HepG2 (cell line): Measurements from ENCODE around the gene SHMT1. TPM values are rescaled to one million over a fixed set of nuclear protein-coding genes. Genes with fewer than 3 reads are reported as not detected.
A peak's percentile ranks its signal among the peaks of the same experiment; 100 is the strongest.

Experiments
- AFF4 ChIP-seq: sonication (generic); formaldehyde crosslinking; IDR thresholded peaks from 2 replicates; pipeline ENCODE4 v1.4.0; 2020; ENCODE audit warnings: missing genetic modification reagents
- ATF3 ChIP-seq: sonication (generic); formaldehyde crosslinking; IDR thresholded peaks from 2 replicates; pipeline ENCODE4 v1.4.0; 2020; ENCODE audit warnings: missing genetic modification reagents
- CC2D1A ChIP-seq: sonication (generic); formaldehyde crosslinking; IDR thresholded peaks from 2 replicates; pipeline ENCODE4 v1.8.1; 2023; ENCODE audit warnings: mild to moderate bottlenecking, missing genetic modification reagents
- DPF2 ChIP-seq: sonication (generic); formaldehyde crosslinking; IDR thresholded peaks from 2 replicates; pipeline ENCODE4 v1.4.0; 2020; ENCODE audit warnings: mild to moderate bottlenecking, low read depth, missing genetic modification reagents, borderline replicate concordance
- EP300 ChIP-seq, 3 experiments: sonication (generic) in 1 of 3; formaldehyde crosslinking in 1 of 3; IDR thresholded peaks; 2 replicates each; pipeline versions ENCODE4 v1.5.1 to v1.6.1; 2011 to 2020; ENCODE audit warnings: low read depth in 2 of 3, low read length in 2 of 3, borderline replicate concordance in 1 of 3, improper control_type of control experiment in 1 of 3, mild to moderate bottlenecking in 1 of 3, missing genetic modification reagents in 1 of 3, moderate library complexity in 1 of 3
- MED1 ChIP-seq: sonication (generic); formaldehyde crosslinking; IDR thresholded peaks from 2 replicates; pipeline ENCODE4 v1.4.0; 2020; ENCODE audit warnings: missing genetic modification reagents
- MIXL1 ChIP-seq: IDR thresholded peaks from 2 replicates; pipeline ENCODE4 v1.6.1; 2016
- MTA1 ChIP-seq: sonication (generic); formaldehyde crosslinking; IDR thresholded peaks from 2 replicates; pipeline ENCODE4 v1.4.0; 2020; ENCODE audit warnings: missing genetic modification reagents, mild to moderate bottlenecking, borderline replicate concordance
- PAXIP1 ChIP-seq: sonication (generic); formaldehyde crosslinking; conservative IDR thresholded peaks from 2 replicates; pipeline ENCODE4 v1.4.0; 2020; ENCODE audit warnings: mild to moderate bottlenecking, missing genetic modification reagents, moderate library complexity
- PRMT3 ChIP-seq: sonication (generic); formaldehyde crosslinking; IDR thresholded peaks from 2 replicates; pipeline ENCODE4 v1.8.1; 2022; ENCODE audit warnings: low read depth, mild to moderate bottlenecking, moderate library complexity, missing genetic modification reagents, borderline replicate concordance
- RBM22 ChIP-seq: fragments of 200-400 bp; formaldehyde crosslinking; optimal IDR thresholded peaks from 2 replicates; pipeline ENCODE3; 2017; ENCODE audit warnings: mild to moderate bottlenecking, low read length, moderate library complexity
- SMAD9 ChIP-seq: sonication (generic); formaldehyde crosslinking; IDR thresholded peaks from 2 replicates; pipeline ENCODE4 v1.5.1; 2020; ENCODE audit warnings: mild to moderate bottlenecking, missing genetic modification reagents
- SUZ12 ChIP-seq: fragments of 150-350 bp; IDR thresholded peaks from 2 replicates; pipeline ENCODE4 v1.6.1; 2014; ENCODE audit warnings: low read depth, low read length
- U2AF2 ChIP-seq: fragments of 200-400 bp; formaldehyde crosslinking; IDR thresholded peaks from 2 replicates; pipeline ENCODE4 v1.6.1; 2017; ENCODE audit warnings: low read depth, mild to moderate bottlenecking, low read length
- ZMYM3 ChIP-seq: sonication (generic); formaldehyde crosslinking; IDR thresholded peaks from 2 replicates; pipeline ENCODE4 v1.5.1; 2020; ENCODE audit warnings: mild to moderate bottlenecking, missing genetic modification reagents
- ZNF136 ChIP-seq: sonication (generic); formaldehyde crosslinking; IDR thresholded peaks from 2 replicates; pipeline ENCODE4 v1.8.1; 2022; ENCODE audit warnings: low read depth, mild to moderate bottlenecking, moderate library complexity, missing genetic modification reagents
- ZNF20 ChIP-seq: sonication (generic); formaldehyde crosslinking; IDR thresholded peaks from 2 replicates; pipeline ENCODE4 v1.4.0; 2020; ENCODE audit warnings: mild to moderate bottlenecking, moderate library complexity, missing genetic modification reagents
- ZNF230 ChIP-seq: sonication (generic); formaldehyde crosslinking; IDR thresholded peaks from 2 replicates; pipeline ENCODE4 v1.4.0; 2020; ENCODE audit warnings: mild to moderate bottlenecking, missing genetic modification reagents
- ZNF446 ChIP-seq: sonication (generic); formaldehyde crosslinking; IDR thresholded peaks from 2 replicates; pipeline ENCODE4 v1.5.0; 2020; ENCODE audit warnings: mild to moderate bottlenecking, missing genetic modification reagents
- ZNF615 ChIP-seq: sonication (generic); formaldehyde crosslinking; IDR thresholded peaks from 2 replicates; pipeline ENCODE4 v1.5.0; 2020; ENCODE audit warnings: mild to moderate bottlenecking, missing genetic modification reagents, borderline replicate concordance
- ZNF616 ChIP-seq: sonication (generic); formaldehyde crosslinking; IDR thresholded peaks from 2 replicates; pipeline ENCODE4 v1.5.0; 2020; ENCODE audit warnings: low read depth, mild to moderate bottlenecking, missing genetic modification reagents
- ZNF788 ChIP-seq: sonication (generic); formaldehyde crosslinking; IDR thresholded peaks from 2 replicates; pipeline ENCODE4 v1.5.0; 2020; ENCODE audit warnings: mild to moderate bottlenecking, missing genetic modification reagents, borderline replicate concordance
- ZSCAN9 ChIP-seq: IDR thresholded peaks from 2 replicates; pipeline ENCODE4 v1.6.1; 2016; ENCODE audit warnings: borderline replicate concordance
- polyA plus RNA-seq, 8 experiments: library from polyadenylated mRNA; depleted of rRNA in 3 of 8; stranded (reverse) in 7 of 8; unstranded in 1 of 8; fragments of >200 nt; fragmentation: Illumina TruSeq in 4 of 8; extraction: Trizol in 4 of 8; gene quantifications; 2 replicates each; pipeline versions ENCODE4 v1.2.1 to v1.2.3, GENCODE V29; 2011 to 2016; ENCODE audit warnings: low read depth in 4 of 8, missing spikeins in 1 of 8, mixed read lengths in 1 of 8; ENCODE audit not compliant: insufficient read depth in 1 of 8
- total RNA-seq, 5 experiments: library from RNA; depleted of rRNA; stranded (reverse); fragments of >200 nt; fragmentation: Illumina TruSeq; extraction: Trizol; gene quantifications; 2 replicates each; pipeline ENCODE4 v1.2.3, GENCODE V29; 2016; ENCODE audit warnings: low read depth in 1 of 5

Gene SHMT1
- total and polyA plus RNA-seq, 2 of the 13 experiments (the other 11 are each of a cell fraction or from before 2014, with no cell fraction given): 21.3 to 48.8 TPM

GRCh38 chr17:18362698-18363100, 651 bp downstream of the SHMT1 start (continued):
- TF ChIP-seq AFF4: no peak
- TF ChIP-seq MTA1 (CRISPR knock-in tag): no peak
- TF ChIP-seq EP300 (IDR thresholded peaks at IDR 0.05; ENCODE audit: low read depth in 2 of 2, low read length in 2 of 2): no peak
- no peak for TF ChIP-seq EP300 (CRISPR knock-in tag; IDR thresholded peaks at IDR 0.05; ENCODE audit: borderline replicate concordance)
- TF ChIP-seq SMAD9: no peak
- no peak for TF ChIP-seq ZNF446 (CRISPR knock-in tag)
- no peak for TF ChIP-seq ZNF136 (CRISPR knock-in tag)
- TF ChIP-seq CC2D1A (CRISPR knock-in tag): no peak
- TF ChIP-seq SUZ12: no peak
- TF ChIP-seq ATF3 (CRISPR knock-in tag): no peak
- TF ChIP-seq ZSCAN9 (CRISPR knock-in tag): no peak
- TF ChIP-seq MIXL1 (CRISPR knock-in tag): no peak
- TF ChIP-seq ZNF788 (CRISPR knock-in tag): no peak
- no peak for TF ChIP-seq DPF2 (CRISPR knock-in tag)
- TF ChIP-seq MED1 (CRISPR knock-in tag): no peak
- TF ChIP-seq ZNF20 (CRISPR knock-in tag): no peak
- TF ChIP-seq PRMT3 (CRISPR knock-in tag): no peak
- TF ChIP-seq ZNF230 (CRISPR knock-in tag): 0 out of 2 replicates have a peak, but pooled peaks have one; percentile 35
- no peak for TF ChIP-seq ZMYM3
- TF ChIP-seq PAXIP1 (CRISPR knock-in tag): peak; percentile 11; the same call in 1 of the 2 replicates
- TF ChIP-seq U2AF2: 0 out of 2 replicates have a peak, but pooled peaks have one; percentile 12
- TF ChIP-seq RBM22: no peak
- TF ChIP-seq ZNF615: no peak
- TF ChIP-seq ZNF616 (CRISPR knock-in tag): no peak
